Adipose tissue (tissue), 3 donors: ENCODE measurements around the gene PIK3CG. TPM values are rescaled to one million over a fixed set of nuclear protein-coding genes. Genes with fewer than 3 reads are reported as not detected.

ENCODE experiments used
- H3K27ac ChIP-seq: one replicate; pipeline ENCODE4 v1.5.1; 2013; ENCODE audit warnings: low read depth, low read length
- WGBS, 3 donors: extraction: QIAGEN DNeasy Blood & Tissue Kit; methylation state at CpG; one replicate each; pipeline ENCODE4 v1.1.7; 2013; 5-methylcytosine and 5-hydroxymethylcytosine counted together
- polyA plus RNA-seq, 3 donors: library from polyadenylated mRNA; stranded (reverse); fragments of 200-250 nt; gene quantifications; one replicate each; pipeline ENCODE4 v1.2.3, GENCODE V29; 2013
- donor health status: healthy with polysubstance abuse.
- donor health status: Bipolar disorder and iron deficiency.
- donor health status: healthy.

PIK3CG gene
- polyA plus RNA-seq, 3 donors: 0.16 to 1.2 (median 0.79) TPM

GRCh38 chr7:106853250-106853908 lies 11.7 kb upstream of the PIK3CG start:
- H3K27ac ChIP-seq: no peak overlapping the region
- WGBS, 3 donors: 81 to 93% (median 93%) methylated on average over 9 of the region's 9 CpGs

GRCh38 chr7:106855540-106856132 lies 9.4 kb upstream of the PIK3CG start:
- no peak overlapping the region for H3K27ac ChIP-seq
- 80 to 88% (median 86%) methylated on average over 6 of the region's 6 CpGs for WGBS, 3 donors

GRCh38 chr7:106858618-106859532 lies 6.2 kb upstream of the PIK3CG start:
- 55 to 67% (median 60%) methylated on average over 10 of the region's 10 CpGs for WGBS, 3 donors
- H3K27ac ChIP-seq: no peak overlapping the region

GRCh38 chr7:106862317-106863089 lies 2.6 kb upstream of the PIK3CG start:
- 51 to 73% (median 52%) methylated on average over 8 of the region's 8 CpGs for WGBS, 3 donors

GRCh38 chr7:106863274-106863997 lies 1.6 kb upstream of the PIK3CG start:
- WGBS, 3 donors: 35 to 65% (median 36%) methylated on average over 3 of the region's 3 CpGs
- H3K27ac ChIP-seq: no peak overlapping the region

More at GRCh38 chr7:106862317-106863089, 2.6 kb upstream of the PIK3CG start:
- no peak overlapping the region for H3K27ac ChIP-seq

GRCh38 chr7:106864298-106865081 lies 592 bp upstream of the PIK3CG start:
- WGBS, 3 donors: 55 to 85% (median 55%) methylated on average over 2 of the region's 2 CpGs
- H3K27ac ChIP-seq: peak overlapping the region; percentile 22

GRCh38 chr7:106866298-106867281 lies 1.5 kb downstream of the PIK3CG start:
- no peak overlapping the region for H3K27ac ChIP-seq
- WGBS, 3 donors: 48 to 82% (median 55%) methylated on average over 5 of the region's 5 CpGs

GRCh38 chr7:106867641-106868351 lies 2.7 kb downstream of the PIK3CG start:
- no peak overlapping the region for H3K27ac ChIP-seq
- WGBS, 3 donors: 95 to 98% (median 97%) methylated on average over 54 of the region's 54 CpGs

- 94 to 98% (median 96%) methylated on average over 20 of the region's 20 CpGs for WGBS, 3 donors
- no peak overlapping the region for H3K27ac ChIP-seq
Measured at GRCh38 chr7:106868364-106868763, 3.3 kb downstream of the PIK3CG start.

- WGBS, 3 donors: 70 to 80% (median 73%) methylated on average over 1 of the region's 1 CpG
- H3K27ac ChIP-seq: no peak overlapping the region
Measured at GRCh38 chr7:106869954-106870353, 4.9 kb downstream of the PIK3CG start.

GRCh38 chr7:106870528-106870927 lies 5.4 kb downstream of the PIK3CG start:
- 39 to 57% (median 45%) methylated on average over 3 of the region's 3 CpGs for WGBS, 3 donors
- no peak overlapping the region for H3K27ac ChIP-seq

- 77 to 88% (median 78%) methylated on average over 1 of the region's 1 CpG for WGBS, 3 donors
- H3K27ac ChIP-seq: no peak overlapping the region
Measured at GRCh38 chr7:106870983-106871410, 5.9 kb downstream of the PIK3CG start.

GRCh38 chr7:106871793-106872571 lies 6.9 kb downstream of the PIK3CG start:
- H3K27ac ChIP-seq: no peak overlapping the region
- WGBS, 3 donors: 73 to 75% (median 74%) methylated on average over 6 of the region's 6 CpGs

- no peak overlapping the region for H3K27ac ChIP-seq
- 90 to 93% (median 90%) methylated on average over 6 of the region's 6 CpGs for WGBS, 3 donors
Measured at GRCh38 chr7:106872763-106873162, 7.7 kb downstream of the PIK3CG start.

- no peak overlapping the region for H3K27ac ChIP-seq
Measured at GRCh38 chr7:106874076-106874475, 9.0 kb downstream of the PIK3CG start.
